HEK293 (cell line): ENCODE results near the gene TMSB15C.
"Not testable (repeated sequence)": the region's sequence is repeated elsewhere in the genome, so short reads cannot be mapped to it uniquely, and the experiment has no call there.

Experiments
- CTCF ChIA-PET: fragments of 350-600 bp; formaldehyde crosslinking; extraction: SDS; loops from one replicate; lab custom pipeline; 2021; ENCODE audit warnings: antibody characterized with exemption; lab: Yijun Ruan, JAX
- POLR2A ChIA-PET: fragments of 300-600 bp; formaldehyde crosslinking; extraction: SDS; loops from one replicate; lab custom pipeline; 2020; ENCODE audit warnings: antibody characterized with exemption, inconsistent platforms; lab: Yijun Ruan, JAX
- H3K27ac ChIP-seq: fragments of 200-500 bp; sonication (Bioruptor generic); 2 replicates; pipeline ENCODE4 v1.5.1; 2014; ENCODE audit warnings: low read depth, low read length, control low read depth, inconsistent platforms; ENCODE audit errors: extremely low read depth
- H3K36me3 ChIP-seq, 2 experiments: fragments of 200-500 bp in 1 of 2; sonication (Bioruptor generic) in 1 of 2; 1 replicate in 1 of 2; 2 replicates in 1 of 2; pipeline ENCODE4 v1.5.1; 2014 to 2017; ENCODE audit warnings: inconsistent platforms in 2 of 2, low read length in 2 of 2; ENCODE audit not compliant: control insufficient read depth in 2 of 2, insufficient read depth in 1 of 2
- H3K4me1 ChIP-seq: fragments of 200-500 bp; sonication (Bioruptor generic); 2 replicates; pipeline ENCODE4 v1.5.1; 2014; ENCODE audit warnings: mild to moderate bottlenecking, low read length, inconsistent platforms; ENCODE audit not compliant: control insufficient read depth, insufficient read depth
- H3K4me3 ChIP-seq: 2 replicates; pipeline ENCODE4 v1.5.1; 2011; ENCODE audit warnings: low read depth, mild to moderate bottlenecking, control low read depth, low read length, moderate library complexity
- H3K9me3 ChIP-seq: fragments of 200-500 bp; sonication (Bioruptor generic); 2 replicates; pipeline ENCODE4 v1.5.1; 2014; ENCODE audit warnings: low read depth, low read length, inconsistent platforms; ENCODE audit not compliant: control insufficient read depth, insufficient read depth
- GLIS1 ChIP-seq: fragments of 450-650 bp; formaldehyde crosslinking; IDR thresholded peaks from 2 replicates; pipeline ENCODE4 v1.5.1; 2016; ENCODE audit warnings: missing biosample characterization, missing genetic modification characterization
- PRDM1 ChIP-seq: fragments of 450-650 bp; formaldehyde crosslinking; IDR thresholded peaks from 2 replicates; pipeline ENCODE4; 2016; ENCODE audit warnings: missing biosample characterization, missing genetic modification characterization
- SCRT1 ChIP-seq: fragments of 450-650 bp; formaldehyde crosslinking; IDR thresholded peaks from 2 replicates; pipeline ENCODE4 v1.5.1; 2016; ENCODE audit warnings: missing biosample characterization, missing genetic modification characterization, borderline replicate concordance
- ZBTB17 ChIP-seq: fragments of 450-650 bp; formaldehyde crosslinking; IDR thresholded peaks from 2 replicates; pipeline ENCODE4 v1.5.1; 2016; ENCODE audit warnings: missing biosample characterization, missing genetic modification characterization
- ZFP37 ChIP-seq: fragments of 450-650 bp; formaldehyde crosslinking; IDR thresholded peaks from 2 replicates; pipeline ENCODE4 v1.5.1; 2016; ENCODE audit warnings: missing biosample characterization, missing genetic modification characterization
- ZIC2 ChIP-seq: fragments of 450-650 bp; formaldehyde crosslinking; IDR thresholded peaks from 2 replicates; pipeline ENCODE4 v1.5.1; 2016; ENCODE audit warnings: missing biosample characterization, missing genetic modification characterization
- ZNF112 ChIP-seq: fragments of 450-650 bp; formaldehyde crosslinking; IDR thresholded peaks from 2 replicates; pipeline ENCODE4 v1.5.0; 2017; ENCODE audit warnings: missing biosample characterization, missing genetic modification characterization
- ZNF211 ChIP-seq: fragments of 450-650 bp; formaldehyde crosslinking; IDR thresholded peaks from 2 replicates; pipeline ENCODE4 v1.5.1; 2016; ENCODE audit warnings: low read depth, missing biosample characterization, missing genetic modification characterization
- ZNF239 ChIP-seq: fragments of 450-650 bp; formaldehyde crosslinking; IDR thresholded peaks from 2 replicates; pipeline ENCODE4 v1.5.1; 2016; ENCODE audit warnings: missing biosample characterization, missing genetic modification characterization
- ZNF335 ChIP-seq: fragments of 450-650 bp; formaldehyde crosslinking; conservative IDR thresholded peaks from 2 replicates; pipeline ENCODE4 v1.5.1; 2016; ENCODE audit warnings: missing biosample characterization, missing genetic modification characterization
- ZNF37A ChIP-seq: fragments of 450-650 bp; IDR thresholded peaks from 2 replicates; pipeline ENCODE4 v1.5.1; 2018; ENCODE audit warnings: missing biosample characterization, missing genetic modification characterization
- ZNF394 ChIP-seq: fragments of 450-650 bp; formaldehyde crosslinking; IDR thresholded peaks from 2 replicates; pipeline ENCODE4 v1.5.1; 2016; ENCODE audit warnings: missing biosample characterization, missing genetic modification characterization, mild to moderate bottlenecking, moderate library complexity, borderline replicate concordance
- ZNF449 ChIP-seq: fragments of 450-650 bp; formaldehyde crosslinking; IDR thresholded peaks from 2 replicates; pipeline ENCODE4 v1.5.1; 2017; ENCODE audit warnings: missing biosample characterization, mild to moderate bottlenecking, missing genetic modification characterization, moderate library complexity
- ZNF501 ChIP-seq: fragments of 450-650 bp; formaldehyde crosslinking; IDR thresholded peaks from 2 replicates; pipeline ENCODE4 v1.5.1; 2016; ENCODE audit warnings: missing biosample characterization, missing genetic modification characterization
- ZNF558 ChIP-seq: fragments of 450-650 bp; formaldehyde crosslinking; IDR thresholded peaks from 2 replicates; pipeline ENCODE4 v1.5.1; 2016; ENCODE audit warnings: missing biosample characterization, missing genetic modification characterization
- ZNF658 ChIP-seq: fragments of 450-650 bp; formaldehyde crosslinking; IDR thresholded peaks from 2 replicates; pipeline ENCODE4; 2016; ENCODE audit warnings: missing biosample characterization, missing genetic modification characterization
- ZNF660 ChIP-seq: fragments of 450-650 bp; IDR thresholded peaks from 2 replicates; pipeline ENCODE4 v1.5.1; 2018; ENCODE audit warnings: missing biosample characterization, mild to moderate bottlenecking, missing genetic modification characterization
- ZNF837 ChIP-seq: fragments of 450-650 bp; formaldehyde crosslinking; IDR thresholded peaks from 2 replicates; pipeline ENCODE4 v1.5.1; 2016; ENCODE audit warnings: missing biosample characterization, missing genetic modification characterization
- ZSCAN16 ChIP-seq: fragments of 450-650 bp; formaldehyde crosslinking; IDR thresholded peaks from 2 replicates; pipeline ENCODE4 v1.5.1; 2016; ENCODE audit warnings: missing biosample characterization, missing genetic modification characterization
- TF ChIP-seq, protein P1 (sequence below): fragments of 450-650 bp; formaldehyde crosslinking; conservative IDR thresholded peaks from 2 replicates; pipeline ENCODE4 v1.5.1; 2016; ENCODE audit warnings: low read depth, missing biosample characterization, missing genetic modification characterization
- TF ChIP-seq, protein P2 (sequence below): fragments of 450-650 bp; IDR thresholded peaks from 2 replicates; pipeline ENCODE4 v1.5.1; 2018; ENCODE audit warnings: missing biosample characterization, mild to moderate bottlenecking, missing genetic modification characterization

Gene TMSB15C

GRCh38 chrX:104075778-104076445, at the start of gene TMSB15C:
TSS of gene TMSB15C (minus strand) at chrX:104076236.
- H3K27ac ChIP-seq, H3K4me3 ChIP-seq, H3K9me3 ChIP-seq, POLR2A ChIA-PET, CTCF ChIA-PET, H3K4me1 ChIP-seq, H3K36me3 ChIP-seq: not testable (repeated sequence)

- H3K27ac ChIP-seq: no peak overlapping the region
- H3K4me1 ChIP-seq: no peaks in the 10 kb centered on the region
- no peaks in the 10 kb centered on the region for H3K36me3 ChIP-seq
- ChIA-PET CTCF (interaction anchor here (0.6 to 1.6 kb wide), 2 partner anchors 14 to 262 kb away, joined by 3 to 9 read pairs; no protein-coding TSS in a partner anchor), POLR2A (no interaction called here)
- H3K4me3 ChIP-seq: no peak overlapping the region
- no peaks in the 10 kb centered on the region; the same call in 1 of the 2 replicates for H3K9me3 ChIP-seq
- TF ChIP-seq ZNF112 (tag by site-specific recombination): no peak
- TF ChIP-seq ZFP37 (tag by site-specific recombination): no peak
- no peak for TF ChIP-seq ZNF37A (tag by site-specific recombination)
- no peak for TF ChIP-seq ZNF335 (tag by site-specific recombination)
Observed at GRCh38 chrX:104122829-104123228, 46.8 kb upstream of the TMSB15C start.

- Histone ChIP-seq H3K36me3 (no peaks in the 10 kb centered on the region), H3K27ac (no peak overlapping the region), H3K4me1 (no peaks in the 10 kb centered on the region)
- TF ChIP-seq, protein P1, sequence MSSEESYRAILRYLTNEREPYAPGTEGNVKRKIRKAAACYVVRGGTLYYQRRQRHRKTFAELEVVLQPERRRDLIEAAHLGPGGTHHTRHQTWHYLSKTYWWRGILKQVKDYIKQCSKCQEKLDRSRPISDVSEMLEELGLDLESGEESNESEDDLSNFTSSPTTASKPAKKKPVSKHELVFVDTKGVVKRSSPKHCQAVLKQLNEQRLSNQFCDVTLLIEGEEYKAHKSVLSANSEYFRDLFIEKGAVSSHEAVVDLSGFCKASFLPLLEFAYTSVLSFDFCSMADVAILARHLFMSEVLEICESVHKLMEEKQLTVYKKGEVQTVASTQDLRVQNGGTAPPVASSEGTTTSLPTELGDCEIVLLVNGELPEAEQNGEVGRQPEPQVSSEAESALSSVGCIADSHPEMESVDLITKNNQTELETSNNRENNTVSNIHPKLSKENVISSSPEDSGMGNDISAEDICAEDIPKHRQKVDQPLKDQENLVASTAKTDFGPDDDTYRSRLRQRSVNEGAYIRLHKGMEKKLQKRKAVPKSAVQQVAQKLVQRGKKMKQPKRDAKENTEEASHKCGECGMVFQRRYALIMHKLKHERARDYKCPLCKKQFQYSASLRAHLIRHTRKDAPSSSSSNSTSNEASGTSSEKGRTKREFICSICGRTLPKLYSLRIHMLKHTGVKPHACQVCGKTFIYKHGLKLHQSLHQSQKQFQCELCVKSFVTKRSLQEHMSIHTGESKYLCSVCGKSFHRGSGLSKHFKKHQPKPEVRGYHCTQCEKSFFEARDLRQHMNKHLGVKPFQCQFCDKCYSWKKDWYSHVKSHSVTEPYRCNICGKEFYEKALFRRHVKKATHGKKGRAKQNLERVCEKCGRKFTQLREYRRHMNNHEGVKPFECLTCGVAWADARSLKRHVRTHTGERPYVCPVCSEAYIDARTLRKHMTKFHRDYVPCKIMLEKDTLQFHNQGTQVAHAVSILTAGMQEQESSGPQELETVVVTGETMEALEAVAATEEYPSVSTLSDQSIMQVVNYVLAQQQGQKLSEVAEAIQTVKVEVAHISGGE: no peak
- TF ChIP-seq ZBTB17 (tag by site-specific recombination) (peak; percentile 46; the same call in 1 of the 2 replicates), ZNF449 (no peak)
- TF ChIP-seq, protein P2, sequence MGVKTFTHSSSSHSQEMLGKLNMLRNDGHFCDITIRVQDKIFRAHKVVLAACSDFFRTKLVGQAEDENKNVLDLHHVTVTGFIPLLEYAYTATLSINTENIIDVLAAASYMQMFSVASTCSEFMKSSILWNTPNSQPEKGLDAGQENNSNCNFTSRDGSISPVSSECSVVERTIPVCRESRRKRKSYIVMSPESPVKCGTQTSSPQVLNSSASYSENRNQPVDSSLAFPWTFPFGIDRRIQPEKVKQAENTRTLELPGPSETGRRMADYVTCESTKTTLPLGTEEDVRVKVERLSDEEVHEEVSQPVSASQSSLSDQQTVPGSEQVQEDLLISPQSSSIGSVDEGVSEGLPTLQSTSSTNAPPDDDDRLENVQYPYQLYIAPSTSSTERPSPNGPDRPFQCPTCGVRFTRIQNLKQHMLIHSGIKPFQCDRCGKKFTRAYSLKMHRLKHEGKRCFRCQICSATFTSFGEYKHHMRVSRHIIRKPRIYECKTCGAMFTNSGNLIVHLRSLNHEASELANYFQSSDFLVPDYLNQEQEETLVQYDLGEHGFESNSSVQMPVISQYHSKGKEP (tag by site-specific recombination): peak; percentile 44; the same call in 1 of the 2 replicates
- TF ChIP-seq, all 188 proteins: peak for 2
- ChIA-PET CTCF (interaction anchor here (2.7 kb wide), 1 partner anchor 18 kb away, joined by 22 read pairs; no protein-coding TSS in a partner anchor), POLR2A (no interaction called here)
- no peaks in the 10 kb centered on the region; the same call in 1 of the 2 replicates for H3K9me3 ChIP-seq
- H3K4me3 ChIP-seq: no peak overlapping the region
Observed at GRCh38 chrX:104118765-104119164, 42.7 kb upstream of the TMSB15C start.

DNA sequence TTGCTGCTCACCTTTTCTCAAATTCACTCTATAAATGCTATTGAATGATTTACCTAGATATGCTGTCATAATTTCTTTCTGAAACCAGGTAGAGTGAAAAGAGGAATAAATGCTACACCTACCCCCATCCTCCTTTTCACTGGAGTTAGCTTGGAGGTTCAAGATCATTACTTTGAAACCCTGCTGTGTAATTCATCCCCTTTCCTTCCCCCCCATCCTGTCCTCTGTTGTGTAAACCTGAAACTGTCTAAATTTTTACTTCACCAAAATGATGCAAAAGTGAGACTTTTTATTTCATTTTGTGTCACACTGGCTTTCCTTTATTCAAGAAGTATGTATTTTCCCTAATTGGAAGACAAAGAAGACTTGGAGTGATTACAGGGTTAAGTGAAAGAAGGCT, 41.7 kb upstream of the TMSB15C start:
- no peaks in the 10 kb centered on the region; the same call in 1 of the 2 replicates for H3K9me3 ChIP-seq
- H3K4me3 ChIP-seq: no peak overlapping the region
- no peak overlapping the region for H3K27ac ChIP-seq
- no peaks in the 10 kb centered on the region for H3K4me1 ChIP-seq
- H3K36me3 ChIP-seq: no peaks in the 10 kb centered on the region
- POLR2A ChIA-PET: no interaction called here
- TF ChIP-seq ZNF394 (no peak), SCRT1 (tag by site-specific recombination) (no peak), ZNF239 (tag by site-specific recombination) (no peak), ZNF558 (tag by site-specific recombination) (no peak), ZNF211 (tag by site-specific recombination) (no peak), ZSCAN16 (no peak), ZIC2 (no peak), ZNF837 (no peak), ZNF501 (tag by site-specific recombination) (no peak), GLIS1 (tag by site-specific recombination) (no peak), ZNF658 (tag by site-specific recombination) (no peak), ZNF660 (tag by site-specific recombination) (no peak), PRDM1 (tag by site-specific recombination) (no peak)
- CTCF ChIA-PET: interaction anchor here (0.5 to 1.0 kb wide), 2 partner anchors 9 to 19 kb away, joined by 3 to 4 read pairs; no protein-coding TSS in a partner anchor
